ENCODE measurements around the gene TMOD1. TPM values are rescaled to one million over a fixed set of nuclear protein-coding genes. Genes with fewer than 3 reads are reported as not detected.
"Not testable (repeated sequence)": the region's sequence is repeated elsewhere in the genome, so short reads cannot be mapped to it uniquely, and the experiment has no call there.

Gene TMOD1
- total RNA-seq, 1 experiment from 2014 or later, result not detected

DNA sequence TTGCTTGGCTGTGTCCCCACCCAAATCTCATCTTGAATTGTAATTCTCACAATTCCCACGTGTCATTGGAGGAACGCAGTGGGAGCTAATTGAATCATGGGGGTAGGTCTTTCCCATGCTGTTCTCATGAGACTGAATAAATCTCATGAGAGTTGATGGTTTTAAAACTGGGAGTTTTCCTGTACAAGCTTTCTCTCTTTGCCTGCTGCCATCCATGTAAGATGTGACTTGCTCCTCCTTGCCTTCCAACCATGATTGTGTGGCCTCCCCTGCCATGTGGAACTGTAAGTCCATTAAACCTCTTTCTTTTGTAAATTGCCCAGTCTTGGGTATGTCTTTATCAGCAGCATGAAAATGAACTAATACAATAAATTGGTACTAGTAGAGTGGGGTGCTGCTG, 118.6 kb downstream of the TMOD1 start:
- H3K9ac ChIP-seq (ENCODE audit: low read length); H3K4me2 ChIP-seq (ENCODE audit: low read depth, low read length, poor library complexity, severe bottlenecking); H3K27me3 ChIP-seq (ENCODE audit: low read length); H4K20me1 ChIP-seq (ENCODE audit: insufficient read depth, low read depth, low read length); DNase-seq; H2AFZ ChIP-seq (ENCODE audit: low read length); H3K9me3 ChIP-seq (ENCODE audit: low read length); H3K4me1 ChIP-seq (ENCODE audit: low read length); H3K4me3 ChIP-seq (ENCODE audit: low read length); H3K27ac ChIP-seq (ENCODE audit: low read length); H3K9me2 ChIP-seq (replicated peaks; ENCODE audit: insufficient read depth, low read length): not testable (repeated sequence)
- Histone ChIP-seq H3K36me3 (ENCODE audit: insufficient read depth, low read length) (peaks cover 25% of the 10 kb centered on the region), H3K79me2 (ENCODE audit: low read length) (peaks cover 22% of the 10 kb centered on the region)

DNA sequence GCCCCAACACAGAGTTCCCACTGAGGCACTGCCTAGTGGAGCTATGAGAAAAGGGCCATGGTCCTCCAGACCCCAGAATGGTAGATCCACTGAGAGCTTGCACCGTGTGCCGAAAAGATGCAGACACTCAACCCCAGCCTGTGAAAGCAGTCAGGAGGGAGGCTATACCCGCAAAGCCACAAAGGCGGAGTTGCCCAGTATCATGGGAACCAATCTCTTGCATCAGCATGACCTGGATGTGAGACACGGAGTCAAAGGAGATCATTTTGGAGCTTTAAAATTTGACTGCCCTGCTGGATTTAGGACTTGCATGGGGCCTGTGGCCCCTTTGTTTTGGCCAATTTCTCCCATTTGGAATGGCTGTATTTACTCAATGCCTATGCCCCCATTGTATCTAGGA, 121.0 kb downstream of the TMOD1 start:
- H3K9ac ChIP-seq (ENCODE audit: low read length); H3K9me2 ChIP-seq (replicated peaks; ENCODE audit: insufficient read depth, low read length); H3K27ac ChIP-seq (ENCODE audit: low read length); H4K20me1 ChIP-seq (ENCODE audit: insufficient read depth, low read depth, low read length); H3K4me1 ChIP-seq (ENCODE audit: low read length); H2AFZ ChIP-seq (ENCODE audit: low read length); H3K27me3 ChIP-seq (ENCODE audit: low read length); DNase-seq; H3K4me2 ChIP-seq (ENCODE audit: low read depth, low read length, poor library complexity, severe bottlenecking); H3K4me3 ChIP-seq (ENCODE audit: low read length); H3K9me3 ChIP-seq (ENCODE audit: low read length): not testable (repeated sequence)
- peaks cover 42% of the 10 kb centered on the region for H3K79me2 ChIP-seq (ENCODE audit: low read length)
- peaks cover 39% of the 10 kb centered on the region for H3K36me3 ChIP-seq (ENCODE audit: insufficient read depth, low read length)

DNA sequence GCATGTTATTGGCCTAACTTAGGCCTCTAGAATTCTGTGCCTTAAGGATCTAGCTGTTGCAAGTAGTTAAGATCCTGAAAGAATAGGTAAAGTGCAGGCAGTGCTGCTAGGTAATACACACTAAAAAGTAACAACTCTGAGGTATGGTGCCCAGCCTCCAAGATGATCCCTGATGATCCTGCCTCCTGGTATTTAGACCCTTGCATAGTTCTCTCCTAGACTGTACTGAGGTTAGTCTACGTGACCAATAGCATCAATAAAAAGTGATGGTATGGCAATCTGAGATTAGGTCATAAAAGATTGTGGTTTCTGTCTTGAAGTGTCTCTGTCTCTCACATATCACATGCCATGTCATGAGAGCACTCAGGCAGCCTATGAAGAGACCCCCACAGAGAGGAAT, 122.5 kb downstream of the TMOD1 start:
- Histone ChIP-seq H3K4me2 (ENCODE audit: low read depth, low read length, poor library complexity, severe bottlenecking) (no peak overlapping the region), H3K27me3 (ENCODE audit: low read length) (no peaks in the 10 kb centered on the region), H3K4me1 (ENCODE audit: low read length) (peaks cover 3% of the 10 kb centered on the region), H3K79me2 (ENCODE audit: low read length) (peaks cover 54% of the 10 kb centered on the region), H2AFZ (ENCODE audit: low read length) (no peak overlapping the region), H3K9me3 (ENCODE audit: low read length) (no peaks in the 10 kb centered on the region), H3K4me3 (ENCODE audit: low read length) (no peak overlapping the region), H4K20me1 (ENCODE audit: insufficient read depth, low read depth, low read length) (no peaks in the 10 kb centered on the region; the same call in 1 of the 2 replicates), H3K27ac (ENCODE audit: low read length) (no peak overlapping the region), H3K36me3 (ENCODE audit: insufficient read depth, low read length) (peaks cover 43% of the 10 kb centered on the region), H3K9me2 (replicated peaks; ENCODE audit: insufficient read depth, low read length) (no peaks in the 10 kb centered on the region), H3K9ac (ENCODE audit: low read length) (no peak overlapping the region)
- no peak for DNase-seq

DNA sequence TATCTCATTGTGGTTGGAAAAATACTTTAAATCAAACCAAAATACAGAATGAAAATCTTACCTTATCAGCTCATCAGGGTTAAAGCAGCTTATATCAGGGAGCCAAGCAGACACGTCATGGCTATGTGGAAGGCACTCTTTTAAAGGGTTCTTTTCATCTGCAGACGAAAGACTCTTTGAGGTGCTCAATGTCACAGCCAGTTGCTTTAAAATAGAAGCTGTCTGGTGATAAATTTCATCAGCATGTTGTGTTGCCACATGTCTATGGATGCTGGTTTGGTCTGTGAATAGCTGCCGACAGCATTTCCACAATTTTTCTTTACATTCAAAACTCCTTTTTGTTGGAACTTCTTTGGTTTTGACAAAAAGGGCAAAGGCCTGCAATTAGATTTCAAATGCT, 124.2 kb downstream of the TMOD1 start:
- DNase-seq, result no peak
- Histone ChIP-seq H3K27me3 (ENCODE audit: low read length) (no peaks in the 10 kb centered on the region), H3K4me1 (ENCODE audit: low read length) (peaks cover 19% of the 10 kb centered on the region), H3K4me3 (ENCODE audit: low read length) (no peak overlapping the region), H3K79me2 (ENCODE audit: low read length) (peaks cover 67% of the 10 kb centered on the region), H3K4me2 (ENCODE audit: low read depth, low read length, poor library complexity, severe bottlenecking) (no peak overlapping the region), H3K9me2 (replicated peaks; ENCODE audit: insufficient read depth, low read length) (no peaks in the 10 kb centered on the region), H3K36me3 (ENCODE audit: insufficient read depth, low read length) (peaks cover 43% of the 10 kb centered on the region), H3K9me3 (ENCODE audit: low read length) (no peaks in the 10 kb centered on the region), H2AFZ (ENCODE audit: low read length) (no peak overlapping the region), H4K20me1 (ENCODE audit: insufficient read depth, low read depth, low read length) (no peaks in the 10 kb centered on the region; the same call in 1 of the 2 replicates), H3K9ac (ENCODE audit: low read length) (no peak overlapping the region), H3K27ac (ENCODE audit: low read length) (no peak overlapping the region)

DNA sequence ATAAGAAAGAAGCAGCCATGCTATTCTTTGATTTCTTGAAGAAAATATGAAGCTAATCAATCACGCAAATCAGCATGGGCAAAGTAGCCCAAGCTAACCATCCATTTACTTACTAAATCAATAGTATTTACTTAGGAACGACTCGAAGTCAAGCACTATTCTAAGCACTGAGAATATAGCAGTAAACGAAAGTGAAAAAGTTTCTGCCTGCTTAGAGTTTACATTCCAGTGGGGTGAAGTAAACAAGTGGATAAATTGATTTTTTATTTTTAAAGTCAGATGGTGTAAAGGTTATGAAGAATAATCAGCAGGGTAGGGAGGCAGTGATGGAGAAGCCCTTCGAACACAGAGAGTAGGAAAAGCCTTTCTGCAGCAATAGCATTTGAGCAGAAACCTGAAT, 126.2 kb downstream of the TMOD1 start:
- Histone ChIP-seq H3K27ac (ENCODE audit: low read length) (no peak overlapping the region), H3K9ac (ENCODE audit: low read length) (no peak overlapping the region), H3K9me3 (ENCODE audit: low read length) (no peaks in the 10 kb centered on the region), H3K4me2 (ENCODE audit: low read depth, low read length, poor library complexity, severe bottlenecking) (no peak overlapping the region), H2AFZ (ENCODE audit: low read length) (no peak overlapping the region), H3K4me3 (ENCODE audit: low read length) (no peak overlapping the region), H3K4me1 (ENCODE audit: low read length) (peaks cover 35% of the 10 kb centered on the region), H3K36me3 (ENCODE audit: insufficient read depth, low read length) (peaks cover 43% of the 10 kb centered on the region), H3K27me3 (ENCODE audit: low read length) (no peaks in the 10 kb centered on the region), H3K79me2 (ENCODE audit: low read length) (peaks cover 87% of the 10 kb centered on the region), H4K20me1 (ENCODE audit: insufficient read depth, low read depth, low read length) (no peaks in the 10 kb centered on the region; the same call in 1 of the 2 replicates), H3K9me2 (replicated peaks; ENCODE audit: insufficient read depth, low read length) (no peaks in the 10 kb centered on the region)
- DNase-seq, result no peak

DNA sequence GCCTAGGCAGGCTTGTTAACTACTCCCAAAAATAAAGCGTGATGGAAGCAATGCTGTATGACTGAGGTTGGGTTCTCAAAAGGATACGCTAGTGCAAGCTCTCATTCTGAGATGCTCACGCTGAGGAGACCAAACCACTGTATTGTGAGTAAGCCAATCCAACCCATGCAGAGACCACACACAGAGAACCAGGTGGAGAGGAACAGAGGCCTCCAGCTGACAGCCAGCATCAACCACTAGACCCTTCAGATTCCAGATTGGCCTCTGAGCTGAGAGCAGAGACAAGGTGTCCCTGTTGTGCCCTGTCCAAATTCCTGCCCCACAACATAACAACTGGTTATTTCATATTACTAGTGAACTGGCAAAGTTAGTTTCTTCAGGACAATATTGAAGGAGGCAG, 127.2 kb downstream of the TMOD1 start:
- Histone ChIP-seq H3K9me3 (ENCODE audit: low read length) (no peaks in the 10 kb centered on the region), H3K27me3 (ENCODE audit: low read length) (no peaks in the 10 kb centered on the region), H3K4me3 (ENCODE audit: low read length) (no peak overlapping the region), H3K79me2 (ENCODE audit: low read length) (peaks cover 89% of the 10 kb centered on the region), H3K27ac (ENCODE audit: low read length) (no peak overlapping the region), H3K4me1 (ENCODE audit: low read length) (peaks cover 35% of the 10 kb centered on the region), H2AFZ (ENCODE audit: low read length) (no peak overlapping the region), H3K9me2 (replicated peaks; ENCODE audit: insufficient read depth, low read length) (no peaks in the 10 kb centered on the region), H3K36me3 (ENCODE audit: insufficient read depth, low read length) (peaks cover 42% of the 10 kb centered on the region), H4K20me1 (ENCODE audit: insufficient read depth, low read depth, low read length) (no peaks in the 10 kb centered on the region; the same call in 1 of the 2 replicates), H3K4me2 (ENCODE audit: low read depth, low read length, poor library complexity, severe bottlenecking) (no peak overlapping the region), H3K9ac (ENCODE audit: low read length) (no peak overlapping the region)
- DNase-seq, result no peak

DNA sequence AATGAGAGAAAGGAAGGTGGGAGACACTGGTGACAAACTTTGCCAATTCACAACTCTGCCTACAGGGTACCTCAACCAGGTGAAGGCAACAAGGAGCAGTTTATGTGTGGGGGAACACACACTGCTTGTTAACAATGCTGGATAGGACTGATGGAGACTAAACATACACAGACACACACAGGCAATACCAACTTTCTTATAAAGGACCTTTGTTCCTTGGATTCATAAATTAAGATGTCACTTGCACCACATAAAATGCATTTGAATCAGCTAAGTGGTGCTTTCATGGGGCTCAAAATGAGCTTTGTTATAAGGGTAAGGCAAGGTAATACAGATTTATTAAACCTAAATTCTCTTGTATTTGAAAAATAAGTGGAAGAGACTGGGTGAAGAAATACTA, 127.7 kb downstream of the TMOD1 start:
- DNase-seq, result no peak
- H3K4me2 ChIP-seq (ENCODE audit: low read depth, low read length, poor library complexity, severe bottlenecking), result no peak overlapping the region
- H3K27ac ChIP-seq (ENCODE audit: low read length), result no peak overlapping the region
- H4K20me1 ChIP-seq (ENCODE audit: insufficient read depth, low read depth, low read length), result no peaks in the 10 kb centered on the region; the same call in 1 of the 2 replicates
- H3K9me2 ChIP-seq (replicated peaks; ENCODE audit: insufficient read depth, low read length), result no peaks in the 10 kb centered on the region
- no peak overlapping the region for H3K4me3 ChIP-seq (ENCODE audit: low read length)
- no peaks in the 10 kb centered on the region for H3K9me3 ChIP-seq (ENCODE audit: low read length)
- no peak overlapping the region for H3K9ac ChIP-seq (ENCODE audit: low read length)
- peaks cover 35% of the 10 kb centered on the region for H3K4me1 ChIP-seq (ENCODE audit: low read length)
- peaks cover 91% of the 10 kb centered on the region for H3K79me2 ChIP-seq (ENCODE audit: low read length)
- H2AFZ ChIP-seq (ENCODE audit: low read length), result no peak overlapping the region
- H3K27me3 ChIP-seq (ENCODE audit: low read length), result no peaks in the 10 kb centered on the region
- H3K36me3 ChIP-seq (ENCODE audit: insufficient read depth, low read length), result peaks cover 38% of the 10 kb centered on the region

DNA sequence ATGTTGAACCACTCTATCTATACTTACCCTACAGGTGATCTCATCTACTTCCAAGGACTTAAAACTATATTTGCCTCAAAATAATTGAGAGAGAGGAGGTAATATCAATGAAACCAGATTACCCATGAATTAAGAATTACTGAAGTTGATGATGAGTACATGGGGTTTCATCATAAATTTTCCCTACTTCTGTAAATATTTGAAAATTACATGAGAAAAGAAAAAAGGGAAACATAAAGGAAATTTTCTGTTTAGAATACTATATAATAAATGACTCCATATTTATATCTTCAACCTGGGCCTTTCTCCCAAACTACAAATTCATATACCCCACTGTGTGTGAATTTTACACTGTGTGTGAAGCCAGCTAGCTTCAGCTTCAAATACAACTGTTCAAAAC, 129.1 kb downstream of the TMOD1 start:
- Histone ChIP-seq H3K79me2 (ENCODE audit: low read length) (peaks cover 91% of the 10 kb centered on the region), H3K27me3 (ENCODE audit: low read length) (no peaks in the 10 kb centered on the region), H3K27ac (ENCODE audit: low read length) (no peak overlapping the region), H3K4me1 (ENCODE audit: low read length) (peaks cover 46% of the 10 kb centered on the region), H3K9me2 (replicated peaks; ENCODE audit: insufficient read depth, low read length) (no peaks in the 10 kb centered on the region), H3K36me3 (ENCODE audit: insufficient read depth, low read length) (peaks cover 23% of the 10 kb centered on the region), H2AFZ (ENCODE audit: low read length) (no peak overlapping the region), H3K9me3 (ENCODE audit: low read length) (no peaks in the 10 kb centered on the region), H3K4me3 (ENCODE audit: low read length) (no peak overlapping the region), H4K20me1 (ENCODE audit: insufficient read depth, low read depth, low read length) (peaks cover 11% of the 10 kb centered on the region; the same call in 1 of the 2 replicates), H3K9ac (ENCODE audit: low read length) (no peak overlapping the region), H3K4me2 (ENCODE audit: low read depth, low read length, poor library complexity, severe bottlenecking) (no peak overlapping the region)
- no peak for DNase-seq
